H9 (cell line): ENCODE measurements around the gene CYBRD1. TPM values are rescaled to one million over a fixed set of nuclear protein-coding genes. Genes with fewer than 3 reads are reported as not detected.

Experiments used
- DNase-seq: peaks from one replicate; pipeline ENCODE4 v3.0.0-alpha.2; 2017
- H2AFZ ChIP-seq: one replicate; pipeline ENCODE4 v1.6.1; 2013; ENCODE audit warnings: mild to moderate bottlenecking, low read length, control low read depth, moderate library complexity
- H2AK5ac ChIP-seq: 2 replicates; pipeline ENCODE4 v1.6.1; 2013; ENCODE audit warnings: low read length, control low read depth, mixed read lengths; ENCODE audit not compliant: insufficient read length
- H2BK120ac ChIP-seq: one replicate; pipeline ENCODE4 v1.6.1; 2013; ENCODE audit warnings: low read depth, mild to moderate bottlenecking, low read length, control low read depth, inconsistent platforms; ENCODE audit not compliant: poor library complexity, severe bottlenecking
- H2BK12ac ChIP-seq: 2 replicates; pipeline ENCODE4 v1.6.1; 2013; ENCODE audit warnings: low read length, control low read depth, mixed read lengths, low read depth; ENCODE audit not compliant: insufficient read length
- H2BK15ac ChIP-seq: 2 replicates; pipeline ENCODE4 v1.6.1; 2013; ENCODE audit warnings: low read depth, low read length, control low read depth
- H2BK20ac ChIP-seq: one replicate; pipeline ENCODE4 v1.6.1; 2013; ENCODE audit warnings: low read depth, mild to moderate bottlenecking, low read length, control low read depth, inconsistent platforms; ENCODE audit not compliant: poor library complexity, severe bottlenecking
- H2BK5ac ChIP-seq: 2 replicates; pipeline ENCODE4 v1.6.1; 2013; ENCODE audit warnings: low read length, control low read depth, mixed read lengths; ENCODE audit not compliant: insufficient read length
- H3K14ac ChIP-seq: 2 replicates; pipeline ENCODE4 v1.6.1; 2013; ENCODE audit warnings: low read length, control low read depth; ENCODE audit not compliant: insufficient read depth
- H3K18ac ChIP-seq: 2 replicates; pipeline ENCODE4 v1.6.1; 2013; ENCODE audit warnings: low read depth, mild to moderate bottlenecking, mixed read lengths, low read length, control low read depth; ENCODE audit not compliant: insufficient read length
- H3K23ac ChIP-seq: 2 replicates; pipeline ENCODE4 v1.6.1; 2013; ENCODE audit warnings: low read length, control low read depth, mixed read lengths, low read depth; ENCODE audit not compliant: insufficient read length
- H3K23me2 ChIP-seq: 2 replicates; pipeline ENCODE4 v1.6.1; 2013; ENCODE audit warnings: low read depth, mild to moderate bottlenecking, mixed read lengths, low read length, control low read depth; ENCODE audit not compliant: insufficient read length, poor library complexity, severe bottlenecking
- H3K27ac ChIP-seq: 2 replicates; pipeline ENCODE4 v1.5.1; 2013; ENCODE audit warnings: low read length, control low read depth, mixed read lengths, low read depth; ENCODE audit not compliant: insufficient read length
- H3K27me3 ChIP-seq: 2 replicates; pipeline ENCODE4 v1.6.1; 2013; ENCODE audit warnings: low read length, control low read depth, inconsistent platforms; ENCODE audit not compliant: insufficient read depth
- H3K4ac ChIP-seq: 2 replicates; pipeline ENCODE4 v1.6.1; 2013; ENCODE audit warnings: low read depth, mild to moderate bottlenecking, control low read depth, inconsistent platforms, low read length, moderate library complexity
- H3K4me1 ChIP-seq: 2 replicates; pipeline ENCODE4 v1.6.1; 2013; ENCODE audit warnings: low read length, control low read depth, inconsistent platforms; ENCODE audit not compliant: insufficient read depth
- H3K4me2 ChIP-seq: 2 replicates; pipeline ENCODE4 v1.6.1; 2013; ENCODE audit warnings: low read length, control low read depth, mixed read lengths; ENCODE audit not compliant: insufficient read length, insufficient read depth
- H3K56ac ChIP-seq: 2 replicates; pipeline ENCODE4 v1.6.1; 2013; ENCODE audit warnings: low read depth, mild to moderate bottlenecking, mixed read lengths, low read length, control low read depth; ENCODE audit not compliant: insufficient read length
- H3K79me1 ChIP-seq: 2 replicates; pipeline ENCODE4 v1.6.1; 2013; ENCODE audit warnings: low read depth, mild to moderate bottlenecking, moderate library complexity, low read length, control low read depth, inconsistent platforms; ENCODE audit not compliant: insufficient read depth, poor library complexity, severe bottlenecking
- H3K79me2 ChIP-seq: 2 replicates; pipeline ENCODE4 v1.6.1; 2013; ENCODE audit warnings: low read length, control low read depth, inconsistent platforms; ENCODE audit not compliant: insufficient read depth
- H3K9ac ChIP-seq: 2 replicates; pipeline ENCODE4 v1.6.1; 2013; ENCODE audit warnings: low read length, control low read depth, mixed read lengths; ENCODE audit not compliant: insufficient read length; ENCODE audit errors: extremely low read depth
- H3K9me3 ChIP-seq: one replicate; pipeline ENCODE4 v1.6.1; 2013; ENCODE audit warnings: low read depth, low read length, inconsistent platforms; ENCODE audit not compliant: control insufficient read depth
- H3T11ph ChIP-seq: one replicate; pipeline ENCODE4 v1.6.1; 2013; ENCODE audit warnings: mild to moderate bottlenecking, low read length, control low read depth, inconsistent platforms
- H4K20me1 ChIP-seq: one replicate; pipeline ENCODE4 v1.6.1; 2013; ENCODE audit not compliant: control insufficient read depth, insufficient read length, insufficient read depth
- H4K5ac ChIP-seq: 2 replicates; pipeline ENCODE4 v1.6.1; 2013; ENCODE audit warnings: low read depth, mild to moderate bottlenecking, mixed read lengths, low read length, control low read depth; ENCODE audit not compliant: insufficient read length
- H4K8ac ChIP-seq: replicated peaks from 2 replicates; pipeline ENCODE4 v1.6.1; 2013; ENCODE audit warnings: low read length, control low read depth, mixed read lengths, low read depth; ENCODE audit not compliant: insufficient read length
- H4K91ac ChIP-seq: 2 replicates; pipeline ENCODE4 v1.6.1; 2013; ENCODE audit warnings: low read depth, mild to moderate bottlenecking, moderate library complexity, mixed read lengths, low read length, control low read depth; ENCODE audit not compliant: insufficient read length
- H3K27ac Mint-ChIP-seq, 3 experiments: 2 replicates in 2 of 3; 3 replicates in 1 of 3; pipeline ENCODE4 v1.8.0; 2020 to 2021; ENCODE audit warnings: mixed read lengths in 3 of 3, mild to moderate bottlenecking in 1 of 3, moderate library complexity in 1 of 3
- H3K27me3 Mint-ChIP-seq: 2 replicates; pipeline ENCODE4 v1.8.0; 2021; ENCODE audit warnings: low read depth, mild to moderate bottlenecking, moderate library complexity, mixed read lengths
- H3K36me3 Mint-ChIP-seq, 3 experiments: 2 replicates in 2 of 3; 3 replicates in 1 of 3; pipeline ENCODE4 v1.8.0; 2020 to 2021; ENCODE audit warnings: low read depth in 3 of 3, mixed read lengths in 3 of 3; ENCODE audit not compliant: insufficient read depth in 1 of 3
- H3K4me1 Mint-ChIP-seq, 2 experiments: 2 replicates each; pipeline ENCODE4 v1.8.0; 2020; ENCODE audit warnings: mixed read lengths in 2 of 2
- H3K4me3 Mint-ChIP-seq, 2 experiments: 2 replicates in 1 of 2; 3 replicates in 1 of 2; pipeline ENCODE4 v1.8.0; 2020 to 2021; ENCODE audit warnings: mild to moderate bottlenecking in 2 of 2, mixed read lengths in 2 of 2, moderate library complexity in 1 of 2
- H3K9me3 Mint-ChIP-seq, 2 experiments: 2 replicates in 1 of 2; 3 replicates in 1 of 2; pipeline ENCODE4 v1.8.0; 2020; ENCODE audit warnings: mild to moderate bottlenecking in 2 of 2, mixed read lengths in 2 of 2, moderate library complexity in 1 of 2
- CTCF ChIP-seq: fragments of 200-600 bp; sonication (generic); conservative IDR thresholded peaks from 3 replicates; pipeline ENCODE4 v1.8.0; 2021; ENCODE audit warnings: antibody characterized with exemption, mild to moderate bottlenecking
- WGBS: extraction: QIAGEN DNeasy Blood & Tissue Kit; methylation state at CpG from one replicate; pipeline ENCODE4 v1.1.7; 2013; ENCODE audit warnings: missing lambda C conversion rate, low lambda C conversion rate, mixed read lengths; ENCODE audit not compliant: insufficient read length; ENCODE audit errors: extremely low coverage; 5-methylcytosine and 5-hydroxymethylcytosine counted together
- total RNA-seq: library from RNA; stranded (reverse); gene quantifications from 2 replicates; pipeline ENCODE4 v1.2.1, GENCODE V29; 2021

Gene CYBRD1
- total RNA-seq, 1 experiment from 2014 or later = 3.6 TPM

GRCh38 chr2:171541202-171541887 lies 19.1 kb downstream of the CYBRD1 start:
- no peak overlapping the region for H3K9ac ChIP-seq
- no peaks in the 10 kb centered on the region for H3K4me1 ChIP-seq
- no peak overlapping the region for H3K27ac ChIP-seq
- no peaks in the 10 kb centered on the region for H3K79me2 ChIP-seq
- no peak overlapping the region for H2BK120ac ChIP-seq
- H2BK12ac ChIP-seq = no peak overlapping the region
- Mint-ChIP-seq H3K36me3 (peaks cover 0 to 3% (median 0%) of the 10 kb centered on the region in 3 experiments; a peak in 1 of 7 replicates), H3K4me1 (no peaks in the 10 kb centered on the region), H3K9me3 (no peaks in the 10 kb centered on the region), H3K27me3 (no peaks in the 10 kb centered on the region), H3K27ac (peak overlapping the region in 2 of 3 experiments; percentile 13 to 55; a peak in 1 of 7 replicates), H3K4me3 (no peak overlapping the region)
- H3K9me3 ChIP-seq = no peaks in the 10 kb centered on the region
- H2BK20ac ChIP-seq = no peak overlapping the region
- H3K18ac ChIP-seq = no peak overlapping the region
- H3K4ac ChIP-seq = no peak overlapping the region
- DNase-seq = peak; percentile 48
- H3K23me2 ChIP-seq = no peaks in the 10 kb centered on the region
- TF ChIP-seq CTCF = peak; percentile 78
- H3K56ac ChIP-seq = no peak overlapping the region
- no peak overlapping the region for H3T11ph ChIP-seq
- no CpG with 5 or more reads among the region's 6 CpGs for WGBS
- H3K23ac ChIP-seq = no peak overlapping the region
- no peaks in the 10 kb centered on the region for H4K20me1 ChIP-seq
- H3K27me3 ChIP-seq = no peaks in the 10 kb centered on the region
- no peak overlapping the region for H2BK15ac ChIP-seq
- H2AFZ ChIP-seq = no peak overlapping the region
- H4K8ac ChIP-seq = no peak overlapping the region
- H3K14ac ChIP-seq = no peak overlapping the region
- no peak overlapping the region for H2AK5ac ChIP-seq
- no peak overlapping the region for H4K5ac ChIP-seq
- no peaks in the 10 kb centered on the region for H3K79me1 ChIP-seq
- no peak overlapping the region for H4K91ac ChIP-seq
- H2BK5ac ChIP-seq = no peak overlapping the region
- no peak overlapping the region for H3K4me2 ChIP-seq
